GM23338 (cell line): ENCODE data around the gene AR. TPM values are rescaled to one million over a fixed set of nuclear protein-coding genes. Genes with fewer than 3 reads are reported as not detected.

ENCODE experiments used
- ATAC-seq: fragments of 200-7000 bp; cut with Tn5 transposase; 3 replicates; pipeline ENCODE4 v1.9.1; 2020
- DNase-seq: peaks from one replicate; pipeline ENCODE4 v3.0.0-alpha.2; 2015; ENCODE audit warnings: low spot score
- H2AFZ ChIP-seq: fragments of 200-600 bp; sonication (generic); 2 replicates; pipeline ENCODE4 v1.8.0; 2016; ENCODE audit warnings: antibody characterized with exemption, mild to moderate bottlenecking, moderate library complexity
- H3F3A ChIP-seq: fragments of 200-600 bp; sonication (generic); replicated peaks from 2 replicates; pipeline ENCODE4 v1.8.0; 2017; ENCODE audit warnings: antibody characterized with exemption, mixed run types, low read depth
- H3K27ac ChIP-seq: fragments of 200-600 bp; sonication (generic); 2 replicates; pipeline ENCODE4 v1.6.1; 2016; ENCODE audit warnings: low read depth
- H3K27me3 ChIP-seq: fragments of 200-600 bp; sonication (generic); 2 replicates; pipeline ENCODE4 v1.8.0; 2016; ENCODE audit warnings: mild to moderate bottlenecking, mixed run types, moderate library complexity; ENCODE audit not compliant: insufficient read depth
- H3K36me3 ChIP-seq: fragments of 200-600 bp; sonication (generic); 2 replicates; pipeline ENCODE4 v1.8.0; 2016; ENCODE audit warnings: mild to moderate bottlenecking; ENCODE audit not compliant: insufficient read depth
- H3K4me1 ChIP-seq: fragments of 200-600 bp; sonication (generic); 2 replicates; pipeline ENCODE4 v1.8.0; 2016; ENCODE audit warnings: mild to moderate bottlenecking, moderate library complexity; ENCODE audit not compliant: insufficient read depth
- H3K4me2 ChIP-seq: fragments of 200-600 bp; sonication (generic); 2 replicates; pipeline ENCODE4 v1.7.1; 2017; ENCODE audit warnings: mixed run types
- H3K4me3 ChIP-seq: fragments of 200-600 bp; sonication (generic); 2 replicates; pipeline ENCODE4 v1.6.1; 2016; ENCODE audit warnings: mixed run types
- H3K79me2 ChIP-seq: fragments of 200-600 bp; sonication (generic); replicated peaks from 2 replicates; pipeline ENCODE4 v1.8.0; 2017; ENCODE audit warnings: mild to moderate bottlenecking; ENCODE audit not compliant: insufficient read depth
- H3K9me2 ChIP-seq: fragments of 200-600 bp; sonication (generic); 2 replicates; pipeline ENCODE4 v1.8.0; 2017; ENCODE audit not compliant: insufficient read depth
- H4K20me1 ChIP-seq: fragments of 200-600 bp; sonication (generic); replicated peaks from 2 replicates; pipeline ENCODE4 v1.8.0; 2017; ENCODE audit warnings: mild to moderate bottlenecking; ENCODE audit not compliant: insufficient read depth
- H3K27ac Mint-ChIP-seq: 2 replicates; pipeline ENCODE4 v1.8.0; 2020; ENCODE audit warnings: inconsistent platforms, mild to moderate bottlenecking, moderate library complexity, mixed read lengths
- H3K27me3 Mint-ChIP-seq: 3 replicates; pipeline ENCODE4 v1.8.0; 2022; ENCODE audit warnings: low read depth, mild to moderate bottlenecking, moderate library complexity, mixed read lengths, inconsistent platforms; ENCODE audit not compliant: insufficient read depth, poor library complexity
- H3K36me3 Mint-ChIP-seq: 3 replicates; pipeline ENCODE4 v1.8.0; 2021; ENCODE audit warnings: low read depth, mild to moderate bottlenecking, inconsistent platforms, moderate library complexity, mixed read lengths
- H3K4me1 Mint-ChIP-seq: 3 replicates; pipeline ENCODE4 v1.8.0; 2020; ENCODE audit warnings: mild to moderate bottlenecking, inconsistent platforms, mixed read lengths
- H3K4me3 Mint-ChIP-seq: 3 replicates; pipeline ENCODE4 v1.8.0; 2021; ENCODE audit warnings: moderate library complexity, mild to moderate bottlenecking, inconsistent platforms, mixed read lengths
- H3K9me3 Mint-ChIP-seq: 3 replicates; pipeline ENCODE4 v1.8.0; 2020; ENCODE audit warnings: moderate library complexity, mild to moderate bottlenecking, inconsistent platforms, mixed read lengths
- CREB1 ChIP-seq: fragments of 250-450 bp; sonication (Bioruptor Pico); IDR thresholded peaks from 2 replicates; pipeline ENCODE4 v1.5.0; 2020; ENCODE audit warnings: low read depth, mild to moderate bottlenecking, moderate library complexity
- EZH2 ChIP-seq: fragments of 200-600 bp; sonication (generic); IDR thresholded peaks from one replicate; pipeline ENCODE4 v1.8.0; 2017; ENCODE audit warnings: antibody characterized with exemption, mild to moderate bottlenecking, low read depth; ENCODE audit not compliant: unreplicated experiment
- EZH2phosphoT487 ChIP-seq: fragments of 200-600 bp; sonication (generic); IDR thresholded peaks from one replicate; pipeline ENCODE4 v1.8.1; 2018; ENCODE audit warnings: antibody characterized with exemption; ENCODE audit not compliant: unreplicated experiment
- JUNB ChIP-seq: IDR thresholded peaks from one replicate; pipeline ENCODE4 v1.6.1; 2016; ENCODE audit warnings: antibody characterized with exemption; ENCODE audit not compliant: unreplicated experiment
- NANOG ChIP-seq: IDR thresholded peaks from 2 replicates; pipeline ENCODE4 v1.6.1; 2016; ENCODE audit warnings: antibody characterized with exemption, borderline replicate concordance
- POLR2AphosphoS5 ChIP-seq: IDR thresholded peaks from 2 replicates; pipeline ENCODE4 v1.6.1; 2016; ENCODE audit warnings: antibody characterized with exemption, low read depth
- ZNF331 ChIP-seq: fragments of 250-450 bp; sonication (Bioruptor Pico); IDR thresholded peaks from 2 replicates; pipeline ENCODE4 v1.5.0; 2020; ENCODE audit warnings: low read depth, mild to moderate bottlenecking, moderate library complexity
- polyA plus RNA-seq: library from polyadenylated mRNA; unstranded; fragments of >200 nt; fragmentation: Nextera tagmentation; extraction: Ambion mirVana; gene quantifications from 2 replicates; pipeline ENCODE4 v1.2.1, GENCODE V29; 2016
- total RNA-seq: library from RNA; depleted of rRNA; stranded (reverse); fragments of >200 nt; shearing (Covaris generic); gene quantifications from 2 replicates; pipeline ENCODE4 v1.2.3, GENCODE V29; 2014
- TF ChIP-seq, protein P1 (sequence below): fragments of 250-450 bp; sonication (Bioruptor Pico); IDR thresholded peaks from 2 replicates; pipeline ENCODE4 v1.5.0; 2020; ENCODE audit warnings: mild to moderate bottlenecking, moderate library complexity
- TF ChIP-seq, protein P2 (sequence below), 2 experiments: fragments of 200-600 bp in 1 of 2; sonication (generic) in 1 of 2; conservative IDR thresholded peaks; 2 replicates each; pipeline versions ENCODE4 v1.5.1 to v1.6.1; 2016 to 2017; ENCODE audit warnings: antibody characterized with exemption in 2 of 2, low read depth in 2 of 2, mild to moderate bottlenecking in 2 of 2, moderate library complexity in 1 of 2
- TF ChIP-seq, protein P3 (sequence below): IDR thresholded peaks from 2 replicates; pipeline ENCODE4 v1.6.1; 2016; ENCODE audit warnings: antibody characterized with exemption

Gene AR
- total and polyA plus RNA-seq, 2 experiments from 2014 or later: 11.2 to 13.3 TPM

DNA sequence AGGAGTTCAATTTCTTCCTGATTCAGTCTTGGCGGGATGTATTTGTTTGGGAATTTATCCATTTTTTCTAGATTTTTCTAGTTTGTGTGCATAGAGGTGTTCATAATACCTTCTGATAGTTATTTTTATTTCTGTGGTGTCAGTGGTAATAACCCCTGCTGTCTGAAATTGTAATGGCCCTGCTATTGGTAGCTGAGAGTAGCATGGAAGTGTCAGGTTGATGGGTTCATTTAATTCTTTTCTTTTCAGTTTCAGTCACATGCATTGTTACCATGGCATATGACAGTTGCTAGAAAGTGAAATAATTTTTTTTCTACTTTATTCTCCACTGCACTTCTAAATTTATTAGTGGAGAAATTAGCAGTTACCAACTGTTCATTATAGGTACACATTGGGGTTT, 20.7 kb downstream of the AR start:
- no peaks in the 10 kb centered on the region for H3K36me3 ChIP-seq
- no peak overlapping the region for H2AFZ ChIP-seq
- peaks cover 38% of the 10 kb centered on the region for H3K79me2 ChIP-seq
- no peak for TF ChIP-seq CREB1 (CRISPR knock-in tag)
- TF ChIP-seq, protein P1, sequence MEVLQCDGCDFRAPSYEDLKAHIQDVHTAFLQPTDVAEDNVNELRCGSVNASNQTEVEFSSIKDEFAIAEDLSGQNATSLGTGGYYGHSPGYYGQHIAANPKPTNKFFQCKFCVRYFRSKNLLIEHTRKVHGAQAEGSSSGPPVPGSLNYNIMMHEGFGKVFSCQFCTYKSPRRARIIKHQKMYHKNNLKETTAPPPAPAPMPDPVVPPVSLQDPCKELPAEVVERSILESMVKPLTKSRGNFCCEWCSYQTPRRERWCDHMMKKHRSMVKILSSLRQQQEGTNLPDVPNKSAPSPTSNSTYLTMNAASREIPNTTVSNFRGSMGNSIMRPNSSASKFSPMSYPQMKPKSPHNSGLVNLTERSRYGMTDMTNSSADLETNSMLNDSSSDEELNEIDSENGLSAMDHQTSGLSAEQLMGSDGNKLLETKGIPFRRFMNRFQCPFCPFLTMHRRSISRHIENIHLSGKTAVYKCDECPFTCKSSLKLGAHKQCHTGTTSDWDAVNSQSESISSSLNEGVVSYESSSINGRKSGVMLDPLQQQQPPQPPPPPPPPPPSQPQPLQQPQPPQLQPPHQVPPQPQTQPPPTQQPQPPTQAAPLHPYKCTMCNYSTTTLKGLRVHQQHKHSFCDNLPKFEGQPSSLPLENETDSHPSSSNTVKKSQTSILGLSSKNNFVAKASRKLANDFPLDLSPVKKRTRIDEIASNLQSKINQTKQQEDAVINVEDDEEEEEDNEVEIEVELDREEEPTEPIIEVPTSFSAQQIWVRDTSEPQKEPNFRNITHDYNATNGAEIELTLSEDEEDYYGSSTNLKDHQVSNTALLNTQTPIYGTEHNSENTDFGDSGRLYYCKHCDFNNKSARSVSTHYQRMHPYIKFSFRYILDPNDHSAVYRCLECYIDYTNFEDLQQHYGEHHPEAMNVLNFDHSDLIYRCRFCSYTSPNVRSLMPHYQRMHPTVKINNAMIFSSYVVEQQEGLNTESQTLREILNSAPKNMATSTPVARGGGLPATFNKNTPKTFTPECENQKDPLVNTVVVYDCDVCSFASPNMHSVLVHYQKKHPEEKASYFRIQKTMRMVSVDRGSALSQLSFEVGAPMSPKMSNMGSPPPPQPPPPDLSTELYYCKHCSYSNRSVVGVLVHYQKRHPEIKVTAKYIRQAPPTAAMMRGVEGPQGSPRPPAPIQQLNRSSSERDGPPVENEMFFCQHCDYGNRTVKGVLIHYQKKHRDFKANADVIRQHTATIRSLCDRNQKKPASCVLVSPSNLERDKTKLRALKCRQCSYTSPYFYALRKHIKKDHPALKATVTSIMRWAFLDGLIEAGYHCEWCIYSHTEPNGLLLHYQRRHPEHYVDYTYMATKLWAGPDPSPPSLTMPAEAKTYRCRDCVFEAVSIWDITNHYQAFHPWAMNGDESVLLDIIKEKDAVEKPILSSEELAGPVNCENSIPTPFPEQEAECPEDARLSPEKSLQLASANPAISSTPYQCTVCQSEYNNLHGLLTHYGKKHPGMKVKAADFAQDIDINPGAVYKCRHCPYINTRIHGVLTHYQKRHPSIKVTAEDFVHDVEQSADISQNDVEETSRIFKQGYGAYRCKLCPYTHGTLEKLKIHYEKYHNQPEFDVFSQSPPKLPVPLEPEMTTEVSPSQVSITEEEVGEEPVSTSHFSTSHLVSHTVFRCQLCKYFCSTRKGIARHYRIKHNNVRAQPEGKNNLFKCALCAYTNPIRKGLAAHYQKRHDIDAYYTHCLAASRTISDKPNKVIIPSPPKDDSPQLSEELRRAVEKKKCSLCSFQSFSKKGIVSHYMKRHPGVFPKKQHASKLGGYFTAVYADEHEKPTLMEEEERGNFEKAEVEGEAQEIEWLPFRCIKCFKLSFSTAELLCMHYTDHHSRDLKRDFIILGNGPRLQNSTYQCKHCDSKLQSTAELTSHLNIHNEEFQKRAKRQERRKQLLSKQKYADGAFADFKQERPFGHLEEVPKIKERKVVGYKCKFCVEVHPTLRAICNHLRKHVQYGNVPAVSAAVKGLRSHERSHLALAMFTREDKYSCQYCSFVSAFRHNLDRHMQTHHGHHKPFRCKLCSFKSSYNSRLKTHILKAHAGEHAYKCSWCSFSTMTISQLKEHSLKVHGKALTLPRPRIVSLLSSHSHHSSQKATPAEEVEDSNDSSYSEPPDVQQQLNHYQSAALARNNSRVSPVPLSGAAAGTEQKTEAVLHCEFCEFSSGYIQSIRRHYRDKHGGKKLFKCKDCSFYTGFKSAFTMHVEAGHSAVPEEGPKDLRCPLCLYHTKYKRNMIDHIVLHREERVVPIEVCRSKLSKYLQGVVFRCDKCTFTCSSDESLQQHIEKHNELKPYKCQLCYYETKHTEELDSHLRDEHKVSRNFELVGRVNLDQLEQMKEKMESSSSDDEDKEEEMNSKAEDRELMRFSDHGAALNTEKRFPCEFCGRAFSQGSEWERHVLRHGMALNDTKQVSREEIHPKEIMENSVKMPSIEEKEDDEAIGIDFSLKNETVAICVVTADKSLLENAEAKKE: no peak
- TF ChIP-seq, protein P2, sequence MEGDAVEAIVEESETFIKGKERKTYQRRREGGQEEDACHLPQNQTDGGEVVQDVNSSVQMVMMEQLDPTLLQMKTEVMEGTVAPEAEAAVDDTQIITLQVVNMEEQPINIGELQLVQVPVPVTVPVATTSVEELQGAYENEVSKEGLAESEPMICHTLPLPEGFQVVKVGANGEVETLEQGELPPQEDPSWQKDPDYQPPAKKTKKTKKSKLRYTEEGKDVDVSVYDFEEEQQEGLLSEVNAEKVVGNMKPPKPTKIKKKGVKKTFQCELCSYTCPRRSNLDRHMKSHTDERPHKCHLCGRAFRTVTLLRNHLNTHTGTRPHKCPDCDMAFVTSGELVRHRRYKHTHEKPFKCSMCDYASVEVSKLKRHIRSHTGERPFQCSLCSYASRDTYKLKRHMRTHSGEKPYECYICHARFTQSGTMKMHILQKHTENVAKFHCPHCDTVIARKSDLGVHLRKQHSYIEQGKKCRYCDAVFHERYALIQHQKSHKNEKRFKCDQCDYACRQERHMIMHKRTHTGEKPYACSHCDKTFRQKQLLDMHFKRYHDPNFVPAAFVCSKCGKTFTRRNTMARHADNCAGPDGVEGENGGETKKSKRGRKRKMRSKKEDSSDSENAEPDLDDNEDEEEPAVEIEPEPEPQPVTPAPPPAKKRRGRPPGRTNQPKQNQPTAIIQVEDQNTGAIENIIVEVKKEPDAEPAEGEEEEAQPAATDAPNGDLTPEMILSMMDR (conservative IDR thresholded peaks at IDR 0.05; ENCODE audit: low read depth in 2 of 2): no peak
- TF ChIP-seq, protein P3, sequence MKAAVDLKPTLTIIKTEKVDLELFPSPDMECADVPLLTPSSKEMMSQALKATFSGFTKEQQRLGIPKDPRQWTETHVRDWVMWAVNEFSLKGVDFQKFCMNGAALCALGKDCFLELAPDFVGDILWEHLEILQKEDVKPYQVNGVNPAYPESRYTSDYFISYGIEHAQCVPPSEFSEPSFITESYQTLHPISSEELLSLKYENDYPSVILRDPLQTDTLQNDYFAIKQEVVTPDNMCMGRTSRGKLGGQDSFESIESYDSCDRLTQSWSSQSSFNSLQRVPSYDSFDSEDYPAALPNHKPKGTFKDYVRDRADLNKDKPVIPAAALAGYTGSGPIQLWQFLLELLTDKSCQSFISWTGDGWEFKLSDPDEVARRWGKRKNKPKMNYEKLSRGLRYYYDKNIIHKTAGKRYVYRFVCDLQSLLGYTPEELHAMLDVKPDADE: no peak
- TF ChIP-seq NANOG: no peak
- TF ChIP-seq POLR2AphosphoS5: no peak
- TF ChIP-seq ZNF331 (CRISPR knock-in tag): no peak
- no peak for TF ChIP-seq JUNB
- no peak for TF ChIP-seq EZH2phosphoT487
- TF ChIP-seq EZH2: no peak
- Mint-ChIP-seq H3K27me3 (no peaks in the 10 kb centered on the region), H3K9me3 (no peaks in the 10 kb centered on the region), H3K4me1 (peaks cover 25% of the 10 kb centered on the region; the same call in 2 of the 3 replicates), H3K4me3 (no peak overlapping the region), H3K27ac (peak overlapping the region; percentile 50; the same call in 1 of the 2 replicates), H3K36me3 (peaks cover 2% of the 10 kb centered on the region; the same call in 1 of the 3 replicates)
- H3K27ac ChIP-seq: no peak overlapping the region
- no peaks in the 10 kb centered on the region for H3K9me2 ChIP-seq
- peaks cover 7% of the 10 kb centered on the region; the same call in 1 of the 2 replicates for H3K4me1 ChIP-seq
- H3K27me3 ChIP-seq: no peaks in the 10 kb centered on the region
- H3F3A ChIP-seq: no peaks in the 10 kb centered on the region
- DNase-seq (no peak), ATAC-seq (no peak)
- no peak overlapping the region for H3K4me2 ChIP-seq
- no peak overlapping the region for H3K4me3 ChIP-seq
- H4K20me1 ChIP-seq: no peaks in the 10 kb centered on the region
